HL-60 (cell line): ENCODE measurements around the gene ZNF708.

Source experiments
- CTCF ChIP-seq: IDR thresholded peaks from one replicate; pipeline ENCODE4 v1.5.1; 2011; ENCODE audit warnings: low read length, control low read depth, inconsistent platforms; ENCODE audit not compliant: insufficient read depth
- GABPA ChIP-seq: IDR thresholded peaks from 2 replicates; pipeline ENCODE4 v1.6.1; 2012; ENCODE audit warnings: low read depth
- POLR2AphosphoS5 ChIP-seq: IDR thresholded peaks from 2 replicates; pipeline ENCODE4 v1.6.1; 2012; ENCODE audit warnings: low read depth

GRCh38 chr19:21328885-21329605, at the start of gene ZNF708:
- TF ChIP-seq CTCF (no peak), GABPA (peak; percentile 62; the same call in 1 of the 2 replicates), POLR2AphosphoS5 (peak; percentile 86)
